GM18907 (cell line): ENCODE results near the gene RBPJ.

Experiments used
- ATAC-seq: cut with Tn5 transposase; IDR thresholded peaks from one replicate; pipeline ENCODE4 v1.9.1; 2021; ENCODE audit warnings: mild to moderate bottlenecking, moderate library complexity; ENCODE audit not compliant: unreplicated experiment

RBPJ gene

DNA sequence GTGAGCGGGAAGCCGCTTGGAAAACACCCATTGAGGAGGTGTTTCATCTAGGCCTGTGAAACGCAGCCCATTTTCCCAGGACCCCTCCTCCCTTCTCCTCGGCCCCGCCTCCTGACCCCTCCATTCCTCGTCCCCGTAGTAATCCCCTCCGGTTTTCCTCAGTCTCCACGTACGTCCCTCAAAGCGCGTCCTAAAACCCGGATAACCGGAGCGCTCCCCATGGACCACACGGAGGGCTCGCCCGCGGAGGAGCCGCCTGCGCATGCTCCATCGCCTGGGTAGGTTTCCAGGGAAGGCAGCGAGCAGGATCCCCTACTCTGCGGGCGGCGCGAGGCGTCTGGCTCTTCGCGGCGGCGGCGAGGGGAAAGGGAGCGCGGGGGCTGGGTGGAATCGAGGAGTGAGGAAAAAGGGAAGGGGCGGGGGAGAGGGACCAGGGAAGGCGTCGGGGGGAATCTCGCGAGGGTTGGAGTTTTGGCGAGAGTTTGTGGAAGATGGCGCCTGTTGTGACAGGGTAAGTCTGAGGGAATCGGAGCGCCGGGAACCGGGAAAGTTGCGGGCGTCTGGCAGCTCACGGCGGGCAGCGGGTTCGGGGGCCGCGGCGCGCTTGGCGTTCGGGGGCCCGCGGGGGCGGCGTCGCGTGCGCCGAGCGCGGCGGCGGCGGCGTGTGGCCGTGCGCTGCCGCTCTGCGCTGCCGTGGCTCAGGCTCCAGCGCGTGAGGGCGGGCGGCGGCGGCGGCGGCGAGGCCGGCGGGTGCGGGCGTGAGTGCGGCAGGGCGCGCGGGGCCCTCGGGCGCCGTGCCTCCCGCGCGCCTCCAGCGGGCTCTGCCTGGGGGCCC, at the start of gene RBPJ:
RBPJ (plus strand) TSS at position 477 of the 835 bp plus-strand sequence; CDS start at position 492, 15 bp downstream.
- peak; percentile 23 for ATAC-seq

DNA sequence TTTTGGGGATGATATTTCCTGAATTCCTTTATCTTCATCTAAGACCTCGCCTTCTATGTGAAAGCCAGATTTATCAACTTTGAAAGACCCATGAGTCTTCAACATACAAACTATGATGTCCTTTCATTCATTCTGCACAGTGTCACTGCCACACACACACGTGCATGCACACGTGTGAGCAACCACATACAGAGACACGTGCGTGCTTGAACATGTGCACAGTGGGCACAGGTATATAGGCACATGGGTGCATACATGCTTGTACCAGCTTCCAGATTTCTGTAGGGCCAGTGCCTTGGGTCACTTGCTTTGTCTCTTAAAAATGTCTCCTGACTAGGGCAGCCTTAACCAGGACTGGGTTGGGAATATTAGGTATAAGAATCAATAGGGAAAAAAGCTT, 49.1 kb upstream of the RBPJ start:
- ATAC-seq: no peak

GRCh38 chr4:26272654-26273615, 47.9 kb upstream of the RBPJ start:
- no peak for ATAC-seq

GRCh38 chr4:26273616-26273980, 47.2 kb upstream of the RBPJ start:
- no peak for ATAC-seq

DNA sequence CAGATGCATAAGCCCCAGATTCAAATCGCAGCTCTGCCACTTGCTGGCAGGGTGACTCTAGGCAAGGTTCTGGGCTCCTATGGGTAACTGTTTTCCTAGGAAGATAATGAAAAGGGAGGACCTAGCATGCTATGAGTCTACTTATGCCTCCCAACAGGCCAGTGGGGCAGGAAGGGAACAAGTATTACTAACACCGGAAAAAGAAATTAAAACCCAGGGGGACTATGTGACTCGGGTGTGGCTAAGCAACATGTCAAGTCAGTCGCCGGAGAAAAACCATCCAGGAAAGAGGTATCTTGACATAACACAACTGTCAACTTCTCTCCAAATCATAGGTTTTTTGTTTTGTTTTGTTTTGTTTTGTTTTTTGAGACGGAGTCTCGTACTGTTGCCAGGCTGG, 45.5 kb upstream of the RBPJ start:
- ATAC-seq: no peak

DNA sequence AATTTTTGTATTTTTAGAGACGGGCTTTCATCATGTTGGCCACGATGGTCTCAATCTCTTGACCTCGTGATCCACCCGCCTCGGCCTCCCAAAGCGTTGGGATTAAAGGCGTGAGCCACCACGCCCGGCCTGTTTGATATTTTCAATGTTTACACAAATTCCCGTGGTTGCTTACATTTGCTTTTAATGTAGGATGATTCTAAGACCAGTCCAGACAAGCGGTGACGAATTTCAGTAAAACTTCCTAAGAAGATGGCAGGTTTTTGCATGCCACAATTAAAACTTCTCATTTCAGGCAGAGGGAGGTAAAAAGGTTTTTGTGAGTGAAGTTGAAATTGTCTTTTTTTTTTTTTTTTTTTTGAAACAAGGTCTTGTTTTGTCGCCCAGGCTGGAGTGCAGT, 41.4 kb upstream of the RBPJ start:
- no peak for ATAC-seq

GRCh38 chr4:26281881-26282280, 38.9 kb upstream of the RBPJ start:
- no peak for ATAC-seq

GRCh38 chr4:26284536-26284935, 36.3 kb upstream of the RBPJ start:
- no peak for ATAC-seq

GRCh38 chr4:26285272-26285671, 35.5 kb upstream of the RBPJ start:
- ATAC-seq: no peak

DNA sequence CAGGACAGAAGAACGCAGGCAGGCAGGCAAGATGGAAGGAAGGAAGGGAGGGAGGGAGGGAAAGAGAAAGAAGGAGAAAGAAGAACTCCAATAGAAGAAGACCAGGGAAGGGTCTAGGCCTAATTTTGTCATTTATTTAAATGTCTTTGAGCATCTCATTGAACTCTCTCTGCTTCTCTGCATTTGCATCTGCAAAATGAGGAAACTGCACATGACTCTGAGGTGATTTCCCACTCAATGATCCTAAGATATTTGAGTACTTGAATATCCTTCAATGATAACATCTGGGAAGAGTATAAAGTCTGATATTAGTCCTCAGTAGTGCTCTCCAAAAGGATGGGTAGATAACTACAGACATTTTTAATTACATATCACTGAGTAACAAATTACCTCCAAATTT, 33.1 kb upstream of the RBPJ start:
- peak; percentile 7 for ATAC-seq

- ATAC-seq: peak; percentile 94
These were observed 32.4 kb upstream of the RBPJ start for GRCh38 chr4:26288355-26288909.

DNA sequence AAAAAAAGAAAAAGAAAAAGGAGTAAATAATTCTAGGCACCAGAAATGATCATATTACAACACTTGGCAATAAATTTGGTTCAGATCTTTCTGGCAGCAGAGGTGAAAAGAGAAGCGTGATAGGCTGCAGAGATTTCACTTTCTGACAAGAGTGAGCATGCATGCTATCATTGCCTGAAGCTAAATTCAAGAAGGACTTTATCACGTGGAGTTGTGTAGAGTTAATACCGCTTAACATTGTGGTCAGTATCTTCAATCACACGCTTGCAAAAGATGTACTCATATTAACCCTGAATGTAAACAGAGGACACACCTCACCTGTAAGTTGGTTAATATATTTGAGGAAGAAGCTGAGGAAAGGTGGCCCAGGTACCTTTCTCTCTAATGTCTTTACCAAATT, 31.4 kb upstream of the RBPJ start:
- no peak for ATAC-seq

DNA sequence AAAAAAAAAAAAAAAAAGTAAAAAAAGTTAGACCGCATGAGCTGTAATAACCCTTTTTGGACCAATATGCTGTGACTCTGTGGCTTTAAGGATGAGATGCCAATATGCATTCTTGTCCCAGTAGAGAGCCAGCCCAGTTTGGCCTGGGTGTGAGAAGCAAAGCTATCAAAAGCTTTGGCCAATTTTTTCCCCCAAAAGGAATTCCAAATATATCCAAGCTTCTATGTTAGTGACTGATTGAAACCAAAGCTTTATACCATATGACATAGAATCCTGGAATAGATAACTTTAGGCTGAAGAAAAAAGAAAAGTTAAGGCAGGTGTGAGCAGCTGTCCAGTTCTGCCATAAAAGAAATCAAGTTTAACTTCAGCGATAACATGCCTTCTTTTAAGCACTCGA, 30.5 kb upstream of the RBPJ start:
- ATAC-seq: no peak

DNA sequence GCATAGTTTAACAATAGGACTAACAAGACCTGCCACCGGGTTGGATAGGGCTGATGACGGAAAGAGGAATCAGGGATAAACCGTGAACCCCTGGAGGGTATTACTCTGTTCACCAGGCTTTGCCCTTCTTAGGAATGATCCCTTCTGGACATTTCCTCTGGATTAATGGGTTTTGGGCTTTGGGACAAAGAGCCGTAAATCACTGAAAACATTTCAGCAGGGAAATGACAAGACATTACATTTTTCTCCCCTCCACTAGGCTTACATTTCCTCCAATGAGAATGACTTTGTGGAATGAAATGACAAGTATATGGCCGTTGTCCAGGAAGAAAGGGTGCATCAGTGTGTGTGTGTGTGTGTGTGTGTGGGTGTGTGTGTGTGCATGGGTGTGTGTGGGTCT, 25.9 kb upstream of the RBPJ start:
- no peak for ATAC-seq

- ATAC-seq: no peak
These were observed 24.8 kb upstream of the RBPJ start for GRCh38 chr4:26296021-26296420.

- no peak for ATAC-seq
These were observed 24.3 kb upstream of the RBPJ start for GRCh38 chr4:26296514-26296913.

DNA sequence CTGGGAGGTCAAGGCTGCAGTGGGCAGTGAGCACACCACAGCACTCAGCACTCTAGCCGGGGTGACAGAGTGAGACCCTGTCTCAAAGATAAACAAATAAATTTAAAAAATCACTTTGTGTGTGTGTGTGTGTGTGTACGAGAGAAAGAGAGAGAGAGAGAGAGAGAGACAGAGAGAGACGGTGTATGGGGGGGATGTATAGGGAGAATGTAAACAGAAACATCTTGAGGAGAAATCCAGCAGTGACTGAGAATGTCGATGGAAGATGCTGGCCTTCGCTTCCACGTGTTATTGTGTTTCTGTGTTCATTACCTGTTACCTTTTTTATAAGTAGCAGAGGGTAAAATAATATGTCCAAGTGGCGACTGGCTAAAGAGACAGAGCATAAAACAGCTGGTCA, 23.6 kb upstream of the RBPJ start:
- no peak for ATAC-seq

GRCh38 chr4:26298198-26298947, 22.4 kb upstream of the RBPJ start:
- ATAC-seq: no peak

GRCh38 chr4:26299254-26299882, 21.4 kb upstream of the RBPJ start:
- peak; percentile 77 for ATAC-seq
